AG09309 (cell line): ENCODE data around the gene BRSK1.

Experiments used
- DNase-seq: peaks from one replicate; pipeline ENCODE4 v3.0.0-alpha.2; 2010; ENCODE audit warnings: low read depth
- H3K4me3 ChIP-seq: 2 replicates; pipeline ENCODE4 v1.5.1; 2011; ENCODE audit warnings: mild to moderate bottlenecking, low read depth, low read length, moderate library complexity; ENCODE audit not compliant: control insufficient read depth
- TF ChIP-seq, protein P1 (sequence below): IDR thresholded peaks from 2 replicates; pipeline ENCODE4 v1.5.1; 2011; ENCODE audit warnings: mild to moderate bottlenecking, low read depth, low read length, inconsistent platforms; ENCODE audit not compliant: insufficient read depth, control insufficient read depth; ENCODE audit errors: missing control alignments

BRSK1 gene

DNA sequence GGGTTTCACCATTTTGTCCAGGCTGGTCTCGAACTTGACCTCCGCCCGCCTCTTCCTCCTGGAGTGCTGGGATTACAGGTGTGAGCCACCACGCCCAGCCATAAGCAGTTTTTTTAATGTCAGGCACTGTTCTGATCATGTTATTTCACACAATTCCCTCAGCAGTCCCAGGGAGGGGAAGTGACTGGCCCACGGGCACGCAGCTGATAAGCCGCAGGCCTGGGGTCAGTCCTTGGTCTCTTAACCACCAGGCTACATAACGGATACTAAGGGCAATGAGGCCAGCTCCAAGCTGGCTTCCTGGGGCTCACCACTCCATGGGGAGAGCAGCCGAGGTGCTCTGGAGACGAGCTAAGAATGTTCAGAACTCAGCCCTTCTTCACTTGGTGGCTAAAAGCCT, 13.5 kb downstream of the BRSK1 start:
- DNase-seq = no peak
- TF ChIP-seq, protein P1, sequence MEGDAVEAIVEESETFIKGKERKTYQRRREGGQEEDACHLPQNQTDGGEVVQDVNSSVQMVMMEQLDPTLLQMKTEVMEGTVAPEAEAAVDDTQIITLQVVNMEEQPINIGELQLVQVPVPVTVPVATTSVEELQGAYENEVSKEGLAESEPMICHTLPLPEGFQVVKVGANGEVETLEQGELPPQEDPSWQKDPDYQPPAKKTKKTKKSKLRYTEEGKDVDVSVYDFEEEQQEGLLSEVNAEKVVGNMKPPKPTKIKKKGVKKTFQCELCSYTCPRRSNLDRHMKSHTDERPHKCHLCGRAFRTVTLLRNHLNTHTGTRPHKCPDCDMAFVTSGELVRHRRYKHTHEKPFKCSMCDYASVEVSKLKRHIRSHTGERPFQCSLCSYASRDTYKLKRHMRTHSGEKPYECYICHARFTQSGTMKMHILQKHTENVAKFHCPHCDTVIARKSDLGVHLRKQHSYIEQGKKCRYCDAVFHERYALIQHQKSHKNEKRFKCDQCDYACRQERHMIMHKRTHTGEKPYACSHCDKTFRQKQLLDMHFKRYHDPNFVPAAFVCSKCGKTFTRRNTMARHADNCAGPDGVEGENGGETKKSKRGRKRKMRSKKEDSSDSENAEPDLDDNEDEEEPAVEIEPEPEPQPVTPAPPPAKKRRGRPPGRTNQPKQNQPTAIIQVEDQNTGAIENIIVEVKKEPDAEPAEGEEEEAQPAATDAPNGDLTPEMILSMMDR = no peak
- H3K4me3 ChIP-seq = no peak overlapping the region

DNA sequence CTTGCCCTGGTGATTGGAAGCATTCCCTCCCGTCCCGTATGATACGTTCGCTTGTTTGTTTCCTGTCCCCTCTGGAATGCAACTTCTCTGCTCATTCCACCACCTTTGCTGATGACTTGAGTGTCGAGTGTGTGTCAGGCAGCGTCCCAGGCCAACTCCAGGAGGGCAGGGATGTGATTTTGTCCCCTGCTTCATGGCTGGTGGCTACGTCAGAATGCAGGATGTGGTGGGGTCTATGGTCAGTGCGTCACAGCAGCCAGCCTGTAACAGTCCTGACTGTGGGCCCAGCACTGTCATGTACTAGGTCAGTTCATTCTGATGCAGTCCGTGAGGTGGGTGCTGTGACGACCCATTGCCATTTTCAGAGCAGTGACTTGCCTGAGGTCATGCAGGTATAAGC, 16.2 kb downstream of the BRSK1 start:
- TF ChIP-seq, protein P1 = no peak
- DNase-seq = no peak
- no peak overlapping the region for H3K4me3 ChIP-seq

DNA sequence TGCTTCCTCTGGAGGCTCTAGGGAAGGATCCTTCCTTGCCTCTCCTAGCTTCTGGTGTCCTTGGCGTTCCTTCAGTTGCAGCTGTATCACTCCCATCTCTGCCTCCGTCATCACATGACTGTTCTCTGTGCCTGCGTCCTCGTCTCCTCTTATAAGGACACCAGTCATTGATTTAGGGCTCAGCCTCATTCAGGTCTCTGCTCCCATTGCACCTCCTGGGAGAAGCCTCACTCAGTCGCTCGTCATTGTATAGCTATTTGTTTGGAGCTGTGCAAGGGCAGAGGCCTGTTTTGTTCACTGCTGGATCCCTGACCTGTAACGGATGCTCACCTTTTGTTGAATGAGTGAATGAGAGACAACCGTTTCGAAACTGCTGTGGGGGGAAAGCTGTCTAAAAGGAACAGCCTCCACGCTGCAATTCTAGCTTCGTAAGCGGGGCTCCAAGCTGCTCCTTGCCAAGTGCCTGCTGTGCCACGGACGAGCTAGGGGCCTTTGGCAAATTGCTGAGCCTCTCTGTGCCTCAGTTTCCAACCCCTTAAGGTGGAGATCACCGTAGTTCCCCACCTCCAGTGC, 17.2 kb downstream of the BRSK1 start:
- TF ChIP-seq, protein P1 = no peak
- no peak for DNase-seq
- H3K4me3 ChIP-seq = no peak overlapping the region

DNA sequence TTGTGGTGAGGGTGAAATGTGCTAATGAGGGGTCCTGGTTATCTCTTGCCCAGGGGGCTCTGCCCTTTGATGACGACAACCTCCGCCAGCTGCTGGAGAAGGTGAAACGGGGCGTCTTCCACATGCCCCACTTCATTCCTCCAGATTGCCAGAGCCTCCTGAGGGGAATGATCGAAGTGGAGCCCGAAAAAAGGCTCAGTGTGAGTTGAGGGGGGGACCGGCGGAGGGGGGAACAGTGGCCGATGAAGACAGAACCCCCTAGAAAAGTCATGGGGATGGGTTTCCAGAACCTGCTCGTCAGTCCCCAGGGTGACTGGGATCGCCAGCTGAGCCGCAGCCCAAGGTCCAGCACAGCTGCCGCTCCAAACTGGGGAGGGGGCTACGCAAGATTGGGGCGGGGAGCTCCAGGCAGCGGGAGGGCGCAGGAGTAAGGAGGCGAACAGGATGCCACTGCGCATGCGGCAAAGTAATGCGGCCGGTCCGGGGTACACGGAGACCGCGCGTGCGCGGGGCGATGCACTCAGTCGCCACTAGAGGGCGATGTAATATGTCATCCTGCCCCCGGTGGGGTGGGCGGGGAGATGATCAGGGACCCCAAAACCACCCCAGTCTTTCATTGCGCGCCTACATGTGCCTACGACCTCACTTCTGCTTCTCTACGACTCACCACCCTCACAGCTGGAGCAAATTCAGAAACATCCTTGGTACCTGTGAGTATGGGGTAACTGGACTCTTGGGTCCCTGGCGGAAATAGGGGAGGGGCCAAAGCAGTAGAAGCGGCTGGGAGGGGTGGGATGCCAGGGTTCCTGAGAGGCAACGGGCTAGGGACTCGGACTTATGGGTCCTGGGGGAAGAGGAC, 17.9 kb downstream of the BRSK1 start:
- DNase-seq = no peak
- TF ChIP-seq, protein P1 = peak; percentile 86
- H3K4me3 ChIP-seq = peak overlapping the region; percentile 43

DNA sequence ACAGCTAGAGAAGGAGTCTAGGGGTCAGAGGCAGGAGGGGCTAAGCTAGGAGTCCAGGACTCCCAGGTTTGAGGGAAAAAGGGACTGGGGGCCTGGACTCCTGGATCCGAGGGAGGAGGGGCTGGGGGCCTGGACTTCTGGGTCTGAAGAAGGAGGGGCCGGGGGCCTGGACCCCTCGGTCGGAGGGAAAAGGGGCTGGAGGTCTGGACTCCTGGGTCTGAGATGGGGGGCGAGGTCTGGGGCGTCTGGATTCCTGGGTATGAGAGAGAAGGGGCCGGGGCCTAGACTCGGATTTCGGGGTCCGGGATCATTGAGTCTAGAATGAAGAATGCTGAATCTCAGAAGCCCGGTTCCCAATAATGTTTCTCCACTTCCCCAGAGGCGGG, 18.5 kb downstream of the BRSK1 start:
- H3K4me3 ChIP-seq = peak overlapping the region; percentile 43
- TF ChIP-seq, protein P1 = no peak
- DNase-seq = no peak

DNA sequence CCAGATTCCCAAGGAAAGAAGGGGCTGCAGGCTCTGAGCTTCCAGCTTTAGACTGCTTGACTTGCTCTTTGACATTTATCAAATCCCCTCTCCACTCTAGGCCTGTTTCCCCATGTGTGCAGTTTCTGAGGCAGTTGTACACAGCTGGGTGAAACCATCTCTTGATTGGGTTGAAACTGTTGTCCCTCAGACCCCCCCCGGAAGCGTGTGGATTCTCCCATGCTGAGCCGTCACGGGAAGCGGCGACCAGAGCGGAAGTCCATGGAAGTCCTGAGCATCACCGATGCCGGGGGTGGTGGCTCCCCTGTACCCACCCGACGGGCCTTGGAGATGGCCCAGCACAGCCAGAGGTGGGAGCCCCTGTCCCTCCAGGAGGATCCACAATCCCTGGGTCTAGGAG, 19.7 kb downstream of the BRSK1 start:
- no peak overlapping the region for H3K4me3 ChIP-seq
- DNase-seq = no peak
- TF ChIP-seq, protein P1 = no peak
